A549 (cell line): ENCODE measurements around the gene MCM3AP. TPM values are rescaled to one million over a fixed set of nuclear protein-coding genes. Genes with fewer than 3 reads are reported as not detected.

Source experiments
- ATAC-seq, 2 experiments: fragments of 200-7000 bp in 1 of 2; fragments of >200 bp in 1 of 2; cut with Nextera tagmentation in 1 of 2; cut with Tn5 transposase in 1 of 2; 3 replicates each; pipeline versions ENCODE4 v1.8.0 to v1.9.1; 2018 to 2020; ENCODE audit warnings: mild to moderate bottlenecking in 1 of 2, moderate library complexity in 1 of 2
- CTCF ChIA-PET: fragments of 300-600 bp; sonication (Branson Sonifier 250); formaldehyde crosslinking; extraction: SDS; loops from one replicate; lab custom pipeline; 2021; ENCODE audit warnings: antibody characterized with exemption, inconsistent platforms; lab: Yijun Ruan, JAX
- POLR2A ChIA-PET: fragments of 350-600 bp; formaldehyde crosslinking; extraction: SDS; loops from one replicate; lab custom pipeline; 2021; ENCODE audit warnings: antibody characterized with exemption, inconsistent platforms; lab: Yijun Ruan, JAX
- DNase-seq, 2 experiments: peaks; one replicate each; pipeline versions ENCODE4 v3.0.0 to v3.0.0-alpha.2; 2011 to 2016; ENCODE audit warnings: low read depth in 1 of 2, low spot score in 1 of 2
- FAIRE-seq: peaks from 2 replicates; lab custom pipeline; 2011; peaks lifted over from hg19 to GRCh38; lab: Jason Lieb, UNC
- H3K27ac ChIP-seq, 2 experiments: fragments of >200 bp; sonication (Bioruptor Twin); formaldehyde crosslinking; 3 replicates each; pipeline ENCODE4 v1.5.1; 2016 to 2017
- H3K4me1 ChIP-seq: fragments of >200 bp; sonication (Bioruptor Twin); formaldehyde crosslinking; 3 replicates; pipeline ENCODE4 v1.6.1; 2016
- H3K4me2 ChIP-seq: fragments of >200 bp; sonication (Bioruptor Twin); formaldehyde crosslinking; 3 replicates; pipeline ENCODE4 v1.6.1; 2016
- H3K4me3 ChIP-seq: fragments of >200 bp; sonication (Bioruptor Twin); formaldehyde crosslinking; 3 replicates; pipeline ENCODE4 v1.5.1; 2016
- H3K9me3 ChIP-seq: fragments of >200 bp; sonication (Bioruptor Twin); formaldehyde crosslinking; 3 replicates; pipeline ENCODE4 v1.6.1; 2016
- CBX8 ChIP-seq: fragments of 200-600 bp; sonication (generic); IDR thresholded peaks from 2 replicates; pipeline ENCODE4 v1.6.1; 2016
- ESRRA ChIP-seq: fragments of 150-350 bp; IDR thresholded peaks from 2 replicates; pipeline ENCODE4 v1.6.1; 2014; ENCODE audit warnings: mild to moderate bottlenecking, low read length, borderline replicate concordance
- HMGXB4 ChIP-seq: fragments of 250-450 bp; sonication (Bioruptor Pico); IDR thresholded peaks from 2 replicates; pipeline ENCODE4 v1.5.0; 2021; ENCODE audit warnings: mild to moderate bottlenecking, moderate library complexity, borderline replicate concordance
- HOXA7 ChIP-seq: fragments of 250-450 bp; sonication (Bioruptor Pico); IDR thresholded peaks from 2 replicates; pipeline ENCODE4 v1.5.0; 2020; ENCODE audit warnings: mild to moderate bottlenecking, moderate library complexity
- HOXB5 ChIP-seq: fragments of 250-450 bp; sonication (Bioruptor Pico); IDR thresholded peaks from 2 replicates; pipeline ENCODE4 v1.5.0; 2020; ENCODE audit warnings: mild to moderate bottlenecking, moderate library complexity
- JUN ChIP-seq, 2 experiments: fragments of >200 bp; sonication (Bioruptor Twin); formaldehyde crosslinking; IDR thresholded peaks; 2 replicates in 1 of 2; 3 replicates in 1 of 2; pipeline ENCODE4 v1.6.1; 2016 to 2017
- KDM5A ChIP-seq: fragments of 200-600 bp; sonication (generic); IDR thresholded peaks from 2 replicates; pipeline ENCODE4 v1.6.1; 2016; ENCODE audit warnings: antibody characterized with exemption, mild to moderate bottlenecking
- MAX ChIP-seq: IDR thresholded peaks from 2 replicates; pipeline ENCODE4 v1.6.1; 2012
- PHF8 ChIP-seq: fragments of 200-600 bp; sonication (generic); IDR thresholded peaks from 2 replicates; pipeline ENCODE4 v1.6.1; 2016; ENCODE audit warnings: low read depth, mild to moderate bottlenecking, antibody characterized with exemption, moderate library complexity, borderline replicate concordance
- POLR2A ChIP-seq: IDR thresholded peaks from 2 replicates; pipeline ENCODE4 v1.6.1; 2012; ENCODE audit warnings: mild to moderate bottlenecking, low read length
- POLR2AphosphoS2 ChIP-seq: conservative IDR thresholded peaks from 2 replicates; pipeline ENCODE4 v1.6.1; 2012; ENCODE audit warnings: low read length, improper control_type of control experiment, inconsistent platforms
- RFX5 ChIP-seq: fragments of 450-650 bp; IDR thresholded peaks from 2 replicates; pipeline ENCODE4 v1.7.1; 2014; ENCODE audit warnings: antibody characterized with exemption, mild to moderate bottlenecking, moderate library complexity
- TP53 ChIP-seq: fragments of 250-450 bp; sonication (Bioruptor Pico); IDR thresholded peaks from 2 replicates; pipeline ENCODE4 v1.5.0; 2021; ENCODE audit warnings: mild to moderate bottlenecking, moderate library complexity
- WGBS: methylation state at CpG from one replicate; pipeline ENCODE4 v1.1.6; 2017; ENCODE audit errors: missing lambda C conversion rate; 5-methylcytosine and 5-hydroxymethylcytosine counted together
- polyA plus RNA-seq, 4 experiments: library from polyadenylated mRNA; depleted of rRNA in 3 of 4; stranded (reverse); fragments of >200 nt; fragmentation: RNase III in 1 of 4; extraction: RNeasy Plus Mini Kit Qiagen cat#74134 plus additional on column Dnase treatment in 1 of 4; gene quantifications; 2 replicates in 3 of 4; 3 replicates in 1 of 4; pipeline ENCODE4 v1.2.3, GENCODE V29; 2011 to 2017
- TF ChIP-seq, protein P1 (sequence below): fragments of >200 bp; sonication (Bioruptor Twin); formaldehyde crosslinking; IDR thresholded peaks from 2 replicates; pipeline ENCODE4 v1.6.1; 2016
- TF ChIP-seq, protein P2 (sequence below): fragments of >200 bp; sonication (Bioruptor Twin); formaldehyde crosslinking; IDR thresholded peaks from 3 replicates; pipeline ENCODE4 v1.5.1; 2016
- TF ChIP-seq, protein P3 (sequence below): IDR thresholded peaks from 2 replicates; pipeline ENCODE4 v1.6.1; 2012

The MCM3AP gene
- polyA plus RNA-seq, 2 of the 4 experiments (the other 2 are of a cell fraction), result 41.2 to 43.6 TPM

- CTCF ChIA-PET, result interaction anchor here (0.7 to 1.3 kb wide), 5 partner anchors 24 to 181 kb away, joined by 3 to 4 read pairs (median 3); no protein-coding TSS in a partner anchor
- WGBS, result 14% methylated on average over 13 of the region's 43 CpGs
Measured at GRCh38 chr21:46325073-46325912, 39.9 kb upstream of the MCM3AP start.

DNA sequence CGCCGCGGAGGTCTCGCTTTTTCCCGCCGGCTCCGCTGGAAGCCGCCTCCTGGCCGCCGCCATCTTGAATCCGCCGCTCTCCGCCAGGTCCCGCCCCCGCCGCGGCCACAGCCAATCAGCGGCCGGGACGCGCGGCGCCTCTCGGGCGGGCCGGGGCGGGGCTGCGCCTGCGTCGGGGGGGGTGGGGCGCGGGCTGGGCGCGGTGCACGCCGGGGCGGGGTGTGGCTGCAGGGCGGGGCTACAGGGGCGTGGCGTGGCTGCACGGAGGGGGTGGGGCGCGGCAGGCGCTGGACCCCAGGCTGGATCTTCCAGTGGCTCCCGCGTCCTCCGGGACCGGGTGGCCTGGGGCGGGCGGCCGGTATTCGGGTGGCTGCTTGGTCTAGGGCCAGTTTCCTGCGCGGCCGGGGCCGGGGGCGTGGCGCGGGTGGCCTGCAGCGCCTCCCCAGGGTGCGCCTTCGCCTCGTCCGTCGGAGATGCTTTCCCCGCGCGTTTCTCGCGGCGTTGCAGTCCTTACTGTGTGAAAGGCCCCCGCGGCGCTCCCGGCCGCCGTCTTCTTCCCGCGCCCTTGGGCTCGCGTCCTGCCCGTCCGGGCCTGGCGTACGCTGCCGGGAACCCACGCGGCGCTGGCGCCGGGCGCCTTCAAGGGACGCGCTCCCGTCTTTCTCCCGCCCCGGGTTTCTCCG lies 39.1 kb upstream of the MCM3AP start:
- peak overlapping the region; percentile 100 for H3K4me2 ChIP-seq
- POLR2A ChIA-PET, result no interaction called here
- FAIRE-seq, result no peak
- CTCF ChIA-PET, result interaction anchor here (1.1 kb wide), 1 partner anchor 25 kb away, joined by 4 read pairs; no protein-coding TSS in a partner anchor
- H3K9me3 ChIP-seq, result no peaks in the 10 kb centered on the region
- peak; percentile 44 to 80 for DNase-seq
- H3K4me3 ChIP-seq, result peak overlapping the region; percentile 84
- H3K27ac ChIP-seq, result peak overlapping the region; percentile 97 to 98
- H3K4me1 ChIP-seq, result peaks cover 21% of the 10 kb centered on the region
- peak; percentile 72 to 73 for ATAC-seq
- WGBS, result 2% methylated on average over 16 of the region's 98 CpGs
- TF ChIP-seq JUN (IDR thresholded peaks at IDR 0.05) (peak in 1 of 2 experiments; percentile 42; a peak in 1 of 5 replicates), POLR2A (peak; percentile 62), POLR2AphosphoS2 (no peak), HOXA7 (no peak), TP53 (CRISPR knock-in tag) (0 out of 2 replicates have a peak, but pooled peaks have one; percentile 16), PHF8 (peak; percentile 75; the same call in 1 of the 2 replicates)
- TF ChIP-seq, protein P1, sequence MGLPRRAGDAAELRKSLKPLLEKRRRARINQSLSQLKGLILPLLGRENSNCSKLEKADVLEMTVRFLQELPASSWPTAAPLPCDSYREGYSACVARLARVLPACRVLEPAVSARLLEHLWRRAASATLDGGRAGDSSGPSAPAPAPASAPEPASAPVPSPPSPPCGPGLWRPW, result no peak
- TF ChIP-seq, all 56 proteins: peak for 4

More at GRCh38 chr21:46325073-46325912, 39.9 kb upstream of the MCM3AP start:
- DNase-seq (peak; percentile 65 to 69), FAIRE-seq (no peak), ATAC-seq (peak; percentile 70 to 71)
- Histone ChIP-seq H3K4me1 (peaks cover 21% of the 10 kb centered on the region), H3K4me2 (peak overlapping the region; percentile 100), H3K4me3 (peak overlapping the region; percentile 84), H3K9me3 (no peaks in the 10 kb centered on the region), H3K27ac (peak overlapping the region; percentile 97 to 98)
- POLR2A ChIA-PET, result no interaction called here
- TF ChIP-seq, protein P2, sequence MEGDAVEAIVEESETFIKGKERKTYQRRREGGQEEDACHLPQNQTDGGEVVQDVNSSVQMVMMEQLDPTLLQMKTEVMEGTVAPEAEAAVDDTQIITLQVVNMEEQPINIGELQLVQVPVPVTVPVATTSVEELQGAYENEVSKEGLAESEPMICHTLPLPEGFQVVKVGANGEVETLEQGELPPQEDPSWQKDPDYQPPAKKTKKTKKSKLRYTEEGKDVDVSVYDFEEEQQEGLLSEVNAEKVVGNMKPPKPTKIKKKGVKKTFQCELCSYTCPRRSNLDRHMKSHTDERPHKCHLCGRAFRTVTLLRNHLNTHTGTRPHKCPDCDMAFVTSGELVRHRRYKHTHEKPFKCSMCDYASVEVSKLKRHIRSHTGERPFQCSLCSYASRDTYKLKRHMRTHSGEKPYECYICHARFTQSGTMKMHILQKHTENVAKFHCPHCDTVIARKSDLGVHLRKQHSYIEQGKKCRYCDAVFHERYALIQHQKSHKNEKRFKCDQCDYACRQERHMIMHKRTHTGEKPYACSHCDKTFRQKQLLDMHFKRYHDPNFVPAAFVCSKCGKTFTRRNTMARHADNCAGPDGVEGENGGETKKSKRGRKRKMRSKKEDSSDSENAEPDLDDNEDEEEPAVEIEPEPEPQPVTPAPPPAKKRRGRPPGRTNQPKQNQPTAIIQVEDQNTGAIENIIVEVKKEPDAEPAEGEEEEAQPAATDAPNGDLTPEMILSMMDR, result peak; percentile 8; the same call in 2 of the 3 replicates
- no peak for TF ChIP-seq KDM5A
- peak; percentile 31; the same call in 1 of the 2 replicates for TF ChIP-seq PHF8

DNA sequence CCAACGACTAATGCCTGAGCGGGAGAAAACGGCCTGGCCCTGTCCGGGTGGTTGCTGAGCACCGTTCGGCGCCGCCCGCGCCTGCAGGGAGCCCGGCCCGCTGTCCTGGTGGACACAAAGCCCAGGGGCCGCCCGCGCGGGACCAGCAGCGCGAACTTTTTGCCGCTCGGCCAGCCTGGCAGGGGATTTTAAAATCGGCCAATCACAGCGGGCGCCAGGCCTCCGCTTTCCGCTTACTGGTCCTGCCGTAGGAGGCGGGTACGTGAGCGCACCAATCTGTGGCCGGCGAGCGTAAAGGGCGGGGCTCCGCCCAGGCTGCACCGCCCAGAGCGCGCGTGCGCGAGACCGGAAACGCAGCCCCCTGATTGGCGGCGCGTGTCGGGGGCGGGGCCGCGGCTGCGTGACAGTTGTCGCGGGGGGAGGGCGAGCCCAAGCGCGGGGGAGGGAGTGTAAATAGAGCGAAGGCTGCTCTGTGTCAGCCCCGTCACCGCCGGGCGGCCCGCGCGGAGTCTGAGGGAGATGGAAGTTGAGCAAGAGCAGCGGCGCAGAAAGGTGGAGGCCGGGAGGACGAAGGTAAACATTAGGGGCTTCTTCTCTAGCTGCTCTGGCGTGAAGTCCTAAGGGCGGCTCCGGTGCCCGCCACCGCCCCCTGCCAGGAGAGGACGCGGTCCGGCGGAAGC lies 38.4 kb upstream of the MCM3AP start, which contains the start of the genes C21orf58 and PCNT:
Gene C21orf58, minus strand, starts transcription at position 161 of the 680 bp plus-strand sequence. CDS start 1,132 bp downstream, outside the sequence.
Gene PCNT, plus strand, starts transcription at position 447 of the 680 bp plus-strand sequence. Its CDS starts 73 bp downstream, at position 520.
- CTCF ChIA-PET, result no interaction called here
- ATAC-seq (peak; percentile 87 to 92), DNase-seq (peak; percentile 89 to 96), FAIRE-seq (no peak)
- POLR2A ChIA-PET, result no interaction called here
- Histone ChIP-seq H3K27ac (peak within 1 kb of the TSS; percentile 97 to 98), H3K4me3 (peak within 1 kb of the TSS; percentile 84), H3K4me2 (peak within 1 kb of the TSS; percentile 100), H3K4me1 (peaks cover 21% of the 10 kb centered on the region), H3K9me3 (no peaks in the 10 kb centered on the region)
- TF ChIP-seq, protein P1, result no peak
- TF ChIP-seq HOXB5 (CRISPR knock-in tag) (0 out of 2 replicates have a peak, but pooled peaks have one; percentile 35), CBX8 (no peak), RFX5 (no peak), MAX (no peak), POLR2A (peak; percentile 39), HMGXB4 (CRISPR knock-in tag) (no peak), ESRRA (no peak)
- TF ChIP-seq, protein P3, sequence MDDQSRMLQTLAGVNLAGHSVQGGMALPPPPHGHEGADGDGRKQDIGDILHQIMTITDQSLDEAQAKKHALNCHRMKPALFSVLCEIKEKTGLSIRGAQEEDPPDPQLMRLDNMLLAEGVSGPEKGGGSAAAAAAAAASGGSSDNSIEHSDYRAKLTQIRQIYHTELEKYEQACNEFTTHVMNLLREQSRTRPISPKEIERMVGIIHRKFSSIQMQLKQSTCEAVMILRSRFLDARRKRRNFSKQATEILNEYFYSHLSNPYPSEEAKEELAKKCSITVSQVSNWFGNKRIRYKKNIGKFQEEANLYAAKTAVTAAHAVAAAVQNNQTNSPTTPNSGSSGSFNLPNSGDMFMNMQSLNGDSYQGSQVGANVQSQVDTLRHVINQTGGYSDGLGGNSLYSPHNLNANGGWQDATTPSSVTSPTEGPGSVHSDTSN, result peak; percentile 6; the same call in 1 of the 2 replicates
- WGBS, result 3% methylated on average over 8 of the region's 76 CpGs
